Right kidney (tissue), 1 donor: Measurements from ENCODE around the gene CASK.
"Not testable (repeated sequence)": the region's sequence is repeated elsewhere in the genome, so short reads cannot be mapped to it uniquely, and the experiment has no call there.

Experiments
- DNase-seq: peaks from one replicate; pipeline ENCODE4 v3.0.0-alpha.2; 2016

Gene CASK

GRCh38 chrX:41516456-41516855, 406.9 kb downstream of the CASK start:
- no peak for DNase-seq

- DNase-seq: no peak
Measured at GRCh38 chrX:41515376-41515775, 408.0 kb downstream of the CASK start.

GRCh38 chrX:41514179-41514578, 409.2 kb downstream of the CASK start:
- no peak for DNase-seq

GRCh38 chrX:41512853-41513252, 410.5 kb downstream of the CASK start:
- DNase-seq: not testable (repeated sequence)

- DNase-seq: no peak
Measured at GRCh38 chrX:41512394-41512793, 411.0 kb downstream of the CASK start.

GRCh38 chrX:41507919-41508318, 415.4 kb downstream of the CASK start:
- no peak for DNase-seq

- no peak for DNase-seq
Measured at GRCh38 chrX:41502004-41502403, 421.4 kb downstream of the CASK start.

- no peak for DNase-seq
Measured at GRCh38 chrX:41499984-41500383, 423.4 kb downstream of the CASK start.

GRCh38 chrX:41499195-41499594, 424.2 kb downstream of the CASK start:
- DNase-seq: no peak

- no peak for DNase-seq
Measured at GRCh38 chrX:41491267-41492004, 431.9 kb downstream of the CASK start.

- no peak for DNase-seq
Measured at GRCh38 chrX:41490446-41490845, 432.9 kb downstream of the CASK start.

GRCh38 chrX:41482154-41482850, 441.1 kb downstream of the CASK start:
- DNase-seq: no peak

- no peak for DNase-seq
Measured at GRCh38 chrX:41481264-41482109, 441.9 kb downstream of the CASK start.

GRCh38 chrX:41480508-41481260, 442.7 kb downstream of the CASK start:
- DNase-seq: no peak

- DNase-seq: no peak
Measured at GRCh38 chrX:41478381-41478911, 444.9 kb downstream of the CASK start.

GRCh38 chrX:41475591-41476241, 447.6 kb downstream of the CASK start:
- peak; percentile 17 for DNase-seq

- DNase-seq: peak; percentile 13
Measured at GRCh38 chrX:41475191-41475590, 448.2 kb downstream of the CASK start.

GRCh38 chrX:41474726-41475100, 448.6 kb downstream of the CASK start:
- DNase-seq: no peak

- DNase-seq: no peak
Measured at GRCh38 chrX:41473936-41474725, 449.2 kb downstream of the CASK start.

GRCh38 chrX:41472231-41472815, 451.0 kb downstream of the CASK start:
- no peak for DNase-seq
